OCI-LY1 (cell line): ENCODE measurements around the gene XPNPEP2.
A peak's percentile ranks its signal among the peaks of the same experiment; 100 is the strongest.

Source experiments
- H2AFZ ChIP-seq: fragments of 200-600 bp; sonication (generic), shearing (Covaris generic); 2 replicates; pipeline ENCODE4 v1.6.0; 2014; ENCODE audit warnings: antibody characterized with exemption, mild to moderate bottlenecking, low read length
- H3F3A ChIP-seq: fragments of 200-600 bp; sonication (generic), shearing (Covaris generic); 2 replicates; pipeline ENCODE4 v1.6.0; 2014; ENCODE audit warnings: mild to moderate bottlenecking, antibody characterized with exemption, low read length, moderate library complexity; ENCODE audit not compliant: insufficient read depth
- H3K27ac ChIP-seq: fragments of 200-600 bp; sonication (generic); 2 replicates; pipeline ENCODE4 v1.5.1; 2014; ENCODE audit warnings: low read length, mixed run types, mild to moderate bottlenecking, low read depth; ENCODE audit not compliant: poor library complexity, severe bottlenecking
- H3K27me3 ChIP-seq: fragments of 200-600 bp; sonication (generic); 2 replicates; pipeline ENCODE4 v1.6.0; 2014; ENCODE audit warnings: antibody characterized with exemption, mild to moderate bottlenecking, low read length, moderate library complexity; ENCODE audit not compliant: insufficient read depth
- H3K36me3 ChIP-seq: fragments of 200-600 bp; sonication (generic); 2 replicates; pipeline ENCODE4 v1.6.1; 2014; ENCODE audit warnings: mild to moderate bottlenecking, antibody characterized with exemption, low read length, moderate library complexity, mixed read lengths; ENCODE audit not compliant: insufficient read depth
- H3K4me1 ChIP-seq: fragments of 200-600 bp; sonication (generic); 2 replicates; pipeline ENCODE4 v1.5.1; 2014; ENCODE audit warnings: mild to moderate bottlenecking, low read length, moderate library complexity; ENCODE audit not compliant: insufficient read depth, severe bottlenecking
- H3K4me2 ChIP-seq: fragments of 200-600 bp; sonication (generic), shearing (Covaris generic); 2 replicates; pipeline ENCODE4 v1.6.1; 2014; ENCODE audit warnings: low read length
- H3K4me3 ChIP-seq: fragments of 200-600 bp; sonication (generic); 2 replicates; pipeline ENCODE4 v1.5.1; 2014; ENCODE audit warnings: low read length, low read depth, mild to moderate bottlenecking, mixed read lengths; ENCODE audit not compliant: poor library complexity, severe bottlenecking
- H3K79me2 ChIP-seq: fragments of 200-600 bp; shearing (Covaris generic); 2 replicates; pipeline ENCODE4 v1.6.1; 2016; ENCODE audit warnings: mixed run types, low read length, mixed read lengths; ENCODE audit not compliant: insufficient read depth
- H3K9ac ChIP-seq: fragments of 200-600 bp; sonication (generic), shearing (Covaris generic); 2 replicates; pipeline ENCODE4 v1.6.1; 2014; ENCODE audit warnings: mild to moderate bottlenecking, low read length, mixed read lengths
- H3K9me2 ChIP-seq: fragments of 200-600 bp; sonication (generic), shearing (Covaris generic); 2 replicates; pipeline ENCODE4 v1.6.1; 2014; ENCODE audit warnings: low read depth, mild to moderate bottlenecking, low read length, mixed read lengths
- H3K9me3 ChIP-seq: fragments of 200-600 bp; shearing (Covaris generic); 2 replicates; pipeline ENCODE4 v1.6.1; 2014; ENCODE audit warnings: low read length, mixed read lengths
- H4K20me1 ChIP-seq: fragments of 200-600 bp; sonication (generic), shearing (Covaris generic); 2 replicates; pipeline ENCODE4 v1.6.0; 2016; ENCODE audit warnings: mild to moderate bottlenecking, low read length; ENCODE audit not compliant: insufficient read depth
- EZH2 ChIP-seq: fragments of 200-600 bp; sonication (generic), shearing (Covaris generic); IDR thresholded peaks from 2 replicates; pipeline ENCODE4 v1.8.0; 2017; ENCODE audit warnings: borderline replicate concordance, mixed run types, mild to moderate bottlenecking, antibody characterized with exemption, low read length, moderate library complexity, mixed read lengths
- TF ChIP-seq, protein P1 (sequence below): fragments of 200-600 bp; sonication (generic), shearing (Covaris generic); IDR thresholded peaks from 2 replicates; pipeline ENCODE4 v1.5.1; 2017; ENCODE audit warnings: mild to moderate bottlenecking, antibody characterized with exemption, low read length, moderate library complexity, mixed read lengths

XPNPEP2 gene

GRCh38 chrX:129768186-129768585 lies 29.4 kb downstream of the XPNPEP2 start:
- no peaks in the 10 kb centered on the region for H3K27me3 ChIP-seq
- peaks cover 54% of the 10 kb centered on the region for H3K4me1 ChIP-seq
- H3K9me3 ChIP-seq: no peaks in the 10 kb centered on the region
- no peak for TF ChIP-seq EZH2
- TF ChIP-seq, protein P1, sequence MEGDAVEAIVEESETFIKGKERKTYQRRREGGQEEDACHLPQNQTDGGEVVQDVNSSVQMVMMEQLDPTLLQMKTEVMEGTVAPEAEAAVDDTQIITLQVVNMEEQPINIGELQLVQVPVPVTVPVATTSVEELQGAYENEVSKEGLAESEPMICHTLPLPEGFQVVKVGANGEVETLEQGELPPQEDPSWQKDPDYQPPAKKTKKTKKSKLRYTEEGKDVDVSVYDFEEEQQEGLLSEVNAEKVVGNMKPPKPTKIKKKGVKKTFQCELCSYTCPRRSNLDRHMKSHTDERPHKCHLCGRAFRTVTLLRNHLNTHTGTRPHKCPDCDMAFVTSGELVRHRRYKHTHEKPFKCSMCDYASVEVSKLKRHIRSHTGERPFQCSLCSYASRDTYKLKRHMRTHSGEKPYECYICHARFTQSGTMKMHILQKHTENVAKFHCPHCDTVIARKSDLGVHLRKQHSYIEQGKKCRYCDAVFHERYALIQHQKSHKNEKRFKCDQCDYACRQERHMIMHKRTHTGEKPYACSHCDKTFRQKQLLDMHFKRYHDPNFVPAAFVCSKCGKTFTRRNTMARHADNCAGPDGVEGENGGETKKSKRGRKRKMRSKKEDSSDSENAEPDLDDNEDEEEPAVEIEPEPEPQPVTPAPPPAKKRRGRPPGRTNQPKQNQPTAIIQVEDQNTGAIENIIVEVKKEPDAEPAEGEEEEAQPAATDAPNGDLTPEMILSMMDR: no peak
- H3K27ac ChIP-seq: peak overlapping the region; percentile 100
- no peaks in the 10 kb centered on the region for H4K20me1 ChIP-seq
- no peak overlapping the region for H2AFZ ChIP-seq
- H3K79me2 ChIP-seq: no peaks in the 10 kb centered on the region
- peak overlapping the region; percentile 73 for H3K9ac ChIP-seq
- no peak overlapping the region for H3K4me2 ChIP-seq
- H3K36me3 ChIP-seq: no peaks in the 10 kb centered on the region
- no peaks in the 10 kb centered on the region; the same call in 1 of the 2 replicates for H3F3A ChIP-seq
- H3K9me2 ChIP-seq: no peaks in the 10 kb centered on the region
- no peak overlapping the region for H3K4me3 ChIP-seq

- no peaks in the 10 kb centered on the region for H3K9me3 ChIP-seq
- peak overlapping the region; percentile 100 for H3K27ac ChIP-seq
- H2AFZ ChIP-seq: no peak overlapping the region
- no peaks in the 10 kb centered on the region for H4K20me1 ChIP-seq
- peaks cover 60% of the 10 kb centered on the region for H3K4me1 ChIP-seq
- H3F3A ChIP-seq: no peaks in the 10 kb centered on the region; the same call in 1 of the 2 replicates
- H3K9me2 ChIP-seq: no peaks in the 10 kb centered on the region
- peak overlapping the region; percentile 73 for H3K9ac ChIP-seq
- no peaks in the 10 kb centered on the region for H3K79me2 ChIP-seq
- H3K27me3 ChIP-seq: no peaks in the 10 kb centered on the region
- H3K4me2 ChIP-seq: peak overlapping the region; percentile 61
- TF ChIP-seq, protein P1: no peak
- no peak for TF ChIP-seq EZH2
- peak overlapping the region; percentile 39 for H3K4me3 ChIP-seq
- no peaks in the 10 kb centered on the region for H3K36me3 ChIP-seq
Observed at GRCh38 chrX:129768586-129769466, 30.0 kb downstream of the XPNPEP2 start.

DNA sequence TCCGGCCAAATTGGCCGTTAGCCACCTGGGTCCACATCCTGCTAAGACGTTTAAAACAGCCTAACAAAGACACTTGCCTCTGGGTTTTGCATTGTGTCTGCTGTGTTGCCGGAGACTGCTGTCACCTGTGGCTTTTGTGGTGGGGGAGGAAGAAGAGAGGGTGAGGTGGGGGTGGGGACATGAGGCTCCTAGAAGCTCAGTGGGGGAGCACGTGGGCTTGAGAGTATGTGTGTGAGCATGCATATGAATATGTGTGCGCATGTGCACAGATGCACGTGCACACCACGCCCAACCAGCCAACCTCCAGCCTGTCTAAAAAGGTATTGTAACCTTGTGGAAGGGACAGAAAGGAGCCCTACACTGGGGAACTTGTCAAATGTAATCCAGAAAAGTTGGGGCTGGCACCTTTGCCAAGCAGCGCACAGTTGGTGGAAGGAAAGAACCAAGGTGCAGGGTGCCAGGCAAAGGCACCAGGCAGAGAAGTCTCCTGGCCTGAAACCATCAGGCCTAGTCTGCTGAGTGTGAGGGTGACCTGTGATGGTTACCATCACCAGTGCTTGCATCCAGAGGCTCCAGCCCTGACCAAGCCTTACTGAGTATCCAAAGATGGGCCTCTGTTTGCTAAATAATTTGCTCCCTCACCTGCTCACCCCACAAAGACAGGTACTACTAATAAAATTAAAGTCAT lies 30.8 kb downstream of the XPNPEP2 start:
- Histone ChIP-seq H3K79me2 (no peaks in the 10 kb centered on the region), H3K4me2 (peak overlapping the region; percentile 61), H4K20me1 (no peaks in the 10 kb centered on the region), H3K36me3 (no peaks in the 10 kb centered on the region), H2AFZ (no peak overlapping the region), H3K9me2 (no peaks in the 10 kb centered on the region), H3F3A (no peaks in the 10 kb centered on the region; the same call in 1 of the 2 replicates), H3K27me3 (no peaks in the 10 kb centered on the region), H3K9me3 (no peaks in the 10 kb centered on the region), H3K9ac (peak overlapping the region; percentile 73), H3K4me1 (peaks cover 68% of the 10 kb centered on the region), H3K4me3 (peak overlapping the region; percentile 39), H3K27ac (peak overlapping the region; percentile 100)
- TF ChIP-seq EZH2: no peak
- TF ChIP-seq, protein P1: no peak
